ENCODE results near the gene RDH16.

DNA sequence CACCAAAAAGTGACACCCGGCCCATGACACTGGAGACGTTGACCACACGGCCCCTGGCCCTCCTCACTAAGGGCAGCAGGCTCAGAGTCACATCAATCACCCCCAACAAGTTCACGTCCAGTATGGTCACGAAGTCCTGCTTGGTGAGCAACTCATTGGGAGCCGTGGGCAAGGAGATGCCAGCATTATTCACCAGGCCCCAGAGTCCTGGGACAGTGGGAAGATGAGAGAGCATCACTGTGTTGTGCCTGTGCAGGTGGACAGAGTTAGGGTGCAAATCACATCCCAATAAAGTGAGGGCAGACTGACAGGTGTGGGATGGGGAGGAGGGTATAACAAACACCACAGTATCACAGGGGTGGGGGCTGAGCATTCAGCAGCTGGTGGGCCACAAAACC, 2.5 kb downstream of the RDH16 start:
- no peak for TF ChIP-seq POLR2AphosphoS5 (IDR thresholded peaks at IDR 0.05)
- TF ChIP-seq, protein P1, sequence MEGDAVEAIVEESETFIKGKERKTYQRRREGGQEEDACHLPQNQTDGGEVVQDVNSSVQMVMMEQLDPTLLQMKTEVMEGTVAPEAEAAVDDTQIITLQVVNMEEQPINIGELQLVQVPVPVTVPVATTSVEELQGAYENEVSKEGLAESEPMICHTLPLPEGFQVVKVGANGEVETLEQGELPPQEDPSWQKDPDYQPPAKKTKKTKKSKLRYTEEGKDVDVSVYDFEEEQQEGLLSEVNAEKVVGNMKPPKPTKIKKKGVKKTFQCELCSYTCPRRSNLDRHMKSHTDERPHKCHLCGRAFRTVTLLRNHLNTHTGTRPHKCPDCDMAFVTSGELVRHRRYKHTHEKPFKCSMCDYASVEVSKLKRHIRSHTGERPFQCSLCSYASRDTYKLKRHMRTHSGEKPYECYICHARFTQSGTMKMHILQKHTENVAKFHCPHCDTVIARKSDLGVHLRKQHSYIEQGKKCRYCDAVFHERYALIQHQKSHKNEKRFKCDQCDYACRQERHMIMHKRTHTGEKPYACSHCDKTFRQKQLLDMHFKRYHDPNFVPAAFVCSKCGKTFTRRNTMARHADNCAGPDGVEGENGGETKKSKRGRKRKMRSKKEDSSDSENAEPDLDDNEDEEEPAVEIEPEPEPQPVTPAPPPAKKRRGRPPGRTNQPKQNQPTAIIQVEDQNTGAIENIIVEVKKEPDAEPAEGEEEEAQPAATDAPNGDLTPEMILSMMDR (IDR thresholded peaks at IDR 0.05 in 8 of 11, conservative IDR thresholded peaks at IDR 0.05 in 3 of 11) = no peak
